MCF 10A (cell line): ENCODE data around the gene SETD3. TPM values are rescaled to one million over a fixed set of nuclear protein-coding genes. Genes with fewer than 3 reads are reported as not detected.

Experiments
- BruUV-seq: library from RNA; stranded (reverse); fragments of 400-500 nt; replicated peaks from 2 replicates; lab custom pipeline; 2021; lab: Mats Ljungman, UMichigan
- CTCF ChIA-PET: fragments of 300-600 bp; sonication (Branson Sonifier 250); formaldehyde crosslinking; extraction: SDS; loops from one replicate; lab custom pipeline; 2021; ENCODE audit warnings: antibody characterized with exemption, inconsistent platforms; lab: Yijun Ruan, JAX
- POLR2A ChIA-PET: fragments of 300-600, 350-650 bp; sonication (Branson Sonifier 250); formaldehyde crosslinking; extraction: SDS; loops from one replicate; lab custom pipeline; 2020; ENCODE audit warnings: antibody characterized with exemption, inconsistent platforms; lab: Yijun Ruan, JAX
- DNase-seq: peaks from one replicate; pipeline ENCODE4 v3.0.0-alpha.2; 2018; ENCODE audit not compliant: unreplicated experiment
- H3K27ac Mint-ChIP-seq: one replicate; pipeline ENCODE4 v1.8.0; 2022; ENCODE audit warnings: mild to moderate bottlenecking, low read depth, mixed read lengths; ENCODE audit not compliant: unreplicated experiment
- H3K27me3 Mint-ChIP-seq: one replicate; pipeline ENCODE4 v1.8.0; 2022; ENCODE audit warnings: mixed read lengths; ENCODE audit not compliant: insufficient read depth, unreplicated experiment
- H3K36me3 Mint-ChIP-seq: one replicate; pipeline ENCODE4 v1.8.0; 2022; ENCODE audit warnings: mild to moderate bottlenecking, moderate library complexity, mixed read lengths; ENCODE audit not compliant: insufficient read depth, unreplicated experiment
- H3K4me1 Mint-ChIP-seq: one replicate; pipeline ENCODE4 v1.8.0; 2022; ENCODE audit warnings: mixed read lengths; ENCODE audit not compliant: insufficient read depth, unreplicated experiment
- H3K4me3 Mint-ChIP-seq: one replicate; pipeline ENCODE4 v1.8.0; 2022; ENCODE audit warnings: mild to moderate bottlenecking, moderate library complexity, mixed read lengths; ENCODE audit not compliant: unreplicated experiment
- H3K9me3 Mint-ChIP-seq: one replicate; pipeline ENCODE4 v1.8.0; 2022; ENCODE audit warnings: mixed read lengths; ENCODE audit not compliant: unreplicated experiment
- intact Hi-C: fragments of 100-400 bp; cut with micrococcal nuclease; formaldehyde crosslinking; loops from 2 replicates; pipeline ENCODE4 v1.14.1; 2022
- total RNA-seq: library from RNA; stranded (reverse); gene quantifications from 2 replicates; pipeline ENCODE4 v1.2.3, GENCODE V29; 2022
- TF ChIP-seq, protein P1 (sequence below): fragments of 200-600 bp; IDR thresholded peaks from one replicate; pipeline ENCODE4 v1.8.0; 2022; ENCODE audit warnings: antibody characterized with exemption, mild to moderate bottlenecking; ENCODE audit not compliant: unreplicated experiment

Gene SETD3
- total RNA-seq, 1 experiment from 2014 or later: 50.6 TPM

DNA sequence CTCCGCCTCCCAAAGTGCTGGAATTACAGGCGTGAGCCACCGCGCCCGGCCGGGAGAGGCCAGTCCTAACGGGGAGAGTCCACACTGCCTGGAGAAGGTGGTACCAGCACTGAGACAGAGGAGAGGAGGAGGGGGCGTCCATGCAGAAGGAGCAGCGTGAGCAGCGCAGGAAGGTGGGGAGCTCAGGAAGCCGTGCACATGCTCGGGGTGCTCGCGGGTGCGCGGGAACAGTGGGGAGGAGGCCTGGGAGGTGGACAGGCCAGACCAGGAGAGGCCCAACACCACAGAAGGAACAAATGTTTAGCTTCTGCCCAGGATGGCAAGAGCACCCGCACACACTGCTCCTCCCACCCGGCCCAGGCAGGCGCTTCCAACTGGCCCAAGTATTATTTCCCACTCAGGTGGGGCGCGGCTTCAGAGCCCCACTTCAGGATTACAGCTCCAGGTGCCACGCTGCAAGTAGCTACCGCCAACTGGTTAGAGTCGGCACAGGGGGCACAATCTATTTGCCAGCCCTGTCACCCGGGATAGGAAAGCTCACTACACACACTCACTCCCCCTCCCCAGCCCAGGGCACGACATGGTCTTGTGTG is 127.9 kb downstream of the SETD3 start:
- H3K9me3 Mint-ChIP-seq: no peaks in the 10 kb centered on the region
- ChIA-PET POLR2A (no interaction called here), CTCF (interaction anchor here (0.6 to 0.9 kb wide), 2 partner anchors 18 to 82 kb away, joined by 3 read pairs; no protein-coding TSS in a partner anchor)
- no TSS peak for BruUV-seq
- TF ChIP-seq, protein P1, sequence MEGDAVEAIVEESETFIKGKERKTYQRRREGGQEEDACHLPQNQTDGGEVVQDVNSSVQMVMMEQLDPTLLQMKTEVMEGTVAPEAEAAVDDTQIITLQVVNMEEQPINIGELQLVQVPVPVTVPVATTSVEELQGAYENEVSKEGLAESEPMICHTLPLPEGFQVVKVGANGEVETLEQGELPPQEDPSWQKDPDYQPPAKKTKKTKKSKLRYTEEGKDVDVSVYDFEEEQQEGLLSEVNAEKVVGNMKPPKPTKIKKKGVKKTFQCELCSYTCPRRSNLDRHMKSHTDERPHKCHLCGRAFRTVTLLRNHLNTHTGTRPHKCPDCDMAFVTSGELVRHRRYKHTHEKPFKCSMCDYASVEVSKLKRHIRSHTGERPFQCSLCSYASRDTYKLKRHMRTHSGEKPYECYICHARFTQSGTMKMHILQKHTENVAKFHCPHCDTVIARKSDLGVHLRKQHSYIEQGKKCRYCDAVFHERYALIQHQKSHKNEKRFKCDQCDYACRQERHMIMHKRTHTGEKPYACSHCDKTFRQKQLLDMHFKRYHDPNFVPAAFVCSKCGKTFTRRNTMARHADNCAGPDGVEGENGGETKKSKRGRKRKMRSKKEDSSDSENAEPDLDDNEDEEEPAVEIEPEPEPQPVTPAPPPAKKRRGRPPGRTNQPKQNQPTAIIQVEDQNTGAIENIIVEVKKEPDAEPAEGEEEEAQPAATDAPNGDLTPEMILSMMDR: no peak
- intact Hi-C loops: no loop called here
- DNase-seq: no peak
- no peak overlapping the region for H3K27ac Mint-ChIP-seq
- no peaks in the 10 kb centered on the region for H3K36me3 Mint-ChIP-seq
- H3K27me3 Mint-ChIP-seq: peaks cover 11% of the 10 kb centered on the region
- no peak overlapping the region for H3K4me3 Mint-ChIP-seq
- H3K4me1 Mint-ChIP-seq: no peaks in the 10 kb centered on the region

DNA sequence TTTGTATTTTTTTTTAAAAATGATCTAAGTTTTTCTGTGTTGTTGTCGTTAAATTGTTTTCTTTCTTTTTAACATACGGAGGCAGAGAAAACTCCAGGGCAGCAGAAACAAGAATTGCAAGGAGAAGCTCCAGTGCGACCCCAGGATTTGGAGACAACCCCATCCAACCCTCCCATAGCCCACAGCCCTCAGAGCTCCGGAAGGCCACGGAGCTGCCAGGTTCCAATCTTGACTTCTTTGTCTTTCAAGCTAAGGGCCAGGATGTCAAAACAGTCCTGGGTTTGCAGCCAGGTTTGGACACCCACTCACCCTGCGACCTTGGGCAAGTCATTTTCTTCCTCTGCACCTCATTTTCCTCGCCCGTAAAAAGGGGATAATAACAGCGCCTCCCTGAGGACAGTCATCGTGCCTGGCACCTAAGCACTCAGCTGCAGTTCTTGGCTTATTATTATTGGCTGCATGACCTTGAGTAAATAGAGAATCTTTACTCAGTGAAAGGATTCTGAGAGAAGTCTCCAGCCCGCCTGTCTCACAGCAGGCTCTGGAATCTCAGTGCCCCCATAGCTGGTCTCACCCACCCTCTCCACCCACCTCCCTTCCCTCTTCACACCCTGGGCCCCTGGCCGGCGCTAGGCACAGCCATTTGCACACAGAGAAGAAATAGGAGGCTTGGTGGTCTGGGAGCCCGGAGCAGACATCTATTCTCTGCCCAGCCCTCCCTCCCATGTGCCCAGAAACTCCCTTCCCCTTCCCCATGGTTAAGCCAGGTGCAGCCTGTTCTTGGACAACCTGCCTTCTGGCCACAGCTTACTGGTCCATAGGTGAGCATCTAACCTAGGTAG is 129.3 kb downstream of the SETD3 start:
- H3K9me3 Mint-ChIP-seq: no peaks in the 10 kb centered on the region
- TF ChIP-seq, protein P1: no peak
- POLR2A ChIA-PET: interaction anchor here (0.8 kb wide), 1 partner anchor 18 kb away, joined by 3 read pairs; no protein-coding TSS in a partner anchor

DNA sequence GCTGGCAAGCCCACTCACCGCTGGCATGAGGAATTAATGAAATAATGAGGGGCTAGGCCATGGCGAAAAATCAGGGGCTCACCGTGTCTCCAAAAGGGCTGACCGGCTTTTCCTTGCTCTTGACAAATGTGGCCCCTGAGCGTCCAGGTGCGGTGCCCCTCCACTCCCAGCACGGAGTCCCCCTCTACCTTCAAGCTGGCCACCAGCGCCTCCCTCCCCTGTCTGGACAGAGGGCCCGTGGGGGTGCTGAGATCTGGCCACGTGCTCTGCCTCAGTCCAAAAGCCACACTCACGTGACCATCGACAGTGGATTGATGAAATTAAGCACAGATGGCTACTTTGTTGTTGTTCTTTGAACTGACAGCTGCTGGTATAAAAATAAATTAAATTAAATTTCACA is 129.9 kb downstream of the SETD3 start:
- CTCF ChIA-PET: interaction anchor here (0.6 kb wide), 2 partner anchors 128 to 192 kb away, joined by 3 read pairs; no protein-coding TSS in a partner anchor
- H3K4me3 Mint-ChIP-seq: no peak overlapping the region
- H3K27ac Mint-ChIP-seq: no peak overlapping the region
- POLR2A ChIA-PET: interaction anchor here (0.8 kb wide), 1 partner anchor 17 kb away, joined by 3 read pairs; no protein-coding TSS in a partner anchor
- no peaks in the 10 kb centered on the region for H3K4me1 Mint-ChIP-seq
- no peaks in the 10 kb centered on the region for H3K36me3 Mint-ChIP-seq
- TF ChIP-seq, protein P1: no peak
- no peak for DNase-seq
- peaks cover 26% of the 10 kb centered on the region for H3K27me3 Mint-ChIP-seq
- intact Hi-C loops: no loop called here
- H3K9me3 Mint-ChIP-seq: no peaks in the 10 kb centered on the region
- no TSS peak for BruUV-seq

More for the DNA sequence above, 129.3 kb downstream of the SETD3 start:
- H3K4me3 Mint-ChIP-seq: no peak overlapping the region
- BruUV-seq: no TSS peak
- no peaks in the 10 kb centered on the region for H3K36me3 Mint-ChIP-seq
- CTCF ChIA-PET: interaction anchor here (0.6 kb wide), 2 partner anchors 128 to 193 kb away, joined by 3 read pairs; no protein-coding TSS in a partner anchor
- no peaks in the 10 kb centered on the region for H3K4me1 Mint-ChIP-seq
- intact Hi-C loops: no loop called here
- no peak for DNase-seq
- no peak overlapping the region for H3K27ac Mint-ChIP-seq
- H3K27me3 Mint-ChIP-seq: peaks cover 20% of the 10 kb centered on the region
